ENCODE results near the gene FBXW8. TPM values are rescaled to one million over a fixed set of nuclear protein-coding genes. Genes with fewer than 3 reads are reported as not detected.

The FBXW8 gene
- total and polyA plus RNA-seq, 2 donors (not counting 3 experiments of a cell fraction or from before 2014, with no cell fraction given) = 15.4 TPM

- FAIRE-seq = no peak
- dilution Hi-C loops (cut with MboI; ENCODE audit: extremely low pct_ligation_motif_present, low sequenced_read_pairs) = no loop called here
- TF ChIP-seq CTCF (IDR thresholded peaks at IDR 0.05; ENCODE audit: extremely low read depth in 1 of 2, insufficient read depth in 1 of 2, low read depth in 1 of 2, low read length in 2 of 2) (no peak), MYC (IDR thresholded peaks at IDR 0.05; ENCODE audit: low read depth, low read length) (no peak), FOS (IDR thresholded peaks at IDR 0.05; ENCODE audit: borderline replicate concordance, insufficient read depth, low read length) (no peak), GATA2 (IDR thresholded peaks at IDR 0.05; ENCODE audit: insufficient read depth, insufficient read length, low read depth, low read length) (no peak), POLR2A (IDR thresholded peaks at IDR 0.05; ENCODE audit: low read depth, low read length) (no peak), EZH2 (IDR thresholded peaks at IDR 0.05; ENCODE audit: borderline replicate concordance, low read depth, low read length, severe bottlenecking) (no peak)
- CTCF ChIA-PET = interaction anchor here (1.0 to 1.5 kb wide), 2 partner anchors 12 to 281 kb away, joined by 3 read pairs; no protein-coding TSS in a partner anchor
- no peak overlapping the region for H3K4me3 ChIP-seq (replicated peaks in 1 of 3; ENCODE audit: insufficient read depth in 1 of 3, low read depth in 1 of 3, low read length in 3 of 3)
- H3K27ac ChIP-seq (ENCODE audit: insufficient read depth, low read depth, low read length) = no peak overlapping the region
- no peak for DNase-seq (ENCODE audit: low read depth, low spot score)
- POLR2A ChIA-PET = no interaction called here
- no peak overlapping the region for H3K9ac ChIP-seq (replicated peaks; ENCODE audit: extremely low read depth, insufficient read depth, low read length)
- no peaks in the 10 kb centered on the region for H3K79me2 ChIP-seq (ENCODE audit: control insufficient read depth, insufficient read depth, low read length)
- no peaks in the 10 kb centered on the region for H3K27me3 ChIP-seq (ENCODE audit: control insufficient read depth in 2 of 2, insufficient read depth in 2 of 2, low read length in 2 of 2)
- no peaks in the 10 kb centered on the region for H3K9me3 ChIP-seq (replicated peaks; ENCODE audit: control insufficient read depth, insufficient read depth, low read length)
- no peaks in the 10 kb centered on the region for H3K9me1 ChIP-seq (replicated peaks; ENCODE audit: control insufficient read depth, extremely low read depth, insufficient read depth, low read length)
- no peak overlapping the region for H2AFZ ChIP-seq (ENCODE audit: low read depth, low read length)
- no peak overlapping the region for H3K4me2 ChIP-seq (ENCODE audit: insufficient read depth, low read length)
- peaks cover 2% of the 10 kb centered on the region in 2 experiments for H3K36me3 ChIP-seq (ENCODE audit: control insufficient read depth in 2 of 2, extremely low read depth in 1 of 2, insufficient read depth in 2 of 2, low read length in 2 of 2)
- intact Hi-C loops (cut with micrococcal nuclease) = no loop called here
- no TSS peak for BruUV-seq (replicated peaks)
- no peaks in the 10 kb centered on the region for H4K20me1 ChIP-seq (replicated peaks; ENCODE audit: control insufficient read depth, extremely low read depth, insufficient read depth, low read length)
- no peaks in the 10 kb centered on the region for H3K4me1 ChIP-seq (ENCODE audit: control insufficient read depth, extremely low read depth, insufficient read depth, low read length)
These were observed 79.6 kb downstream of the FBXW8 start for GRCh38 chr12:116990329-116990728.

All from endothelial cell of umbilical vein (primary cell).